Retinal pigment epithelial cell (primary cell): ENCODE data around the gene ACP1.

Experiments used
- DNase-seq: peaks from one replicate; pipeline ENCODE4 v3.0.0-alpha.2; 2010; ENCODE audit warnings: low read depth
- H3K4me3 ChIP-seq: 2 replicates; pipeline ENCODE4 v1.5.1; 2011; ENCODE audit warnings: mild to moderate bottlenecking, low read length, control low read depth, moderate library complexity
- CTCF ChIP-seq: conservative IDR thresholded peaks from 2 replicates; pipeline ENCODE4 v1.5.1; 2011; ENCODE audit warnings: low read depth, low read length, control low read depth, inconsistent platforms

ACP1 gene

GRCh38 chr2:279956-280649 is 15.4 kb downstream of the ACP1 start:
- TF ChIP-seq CTCF, result no peak
- DNase-seq, result no peak
- no peak overlapping the region for H3K4me3 ChIP-seq

GRCh38 chr2:280650-281110 is 15.9 kb downstream of the ACP1 start:
- no peak for DNase-seq

GRCh38 chr2:281381-281780 is 16.6 kb downstream of the ACP1 start:
- DNase-seq, result no peak
- no peak for TF ChIP-seq CTCF
- no peak overlapping the region for H3K4me3 ChIP-seq

More at GRCh38 chr2:280650-281110, 15.9 kb downstream of the ACP1 start:
- no peak for TF ChIP-seq CTCF
- no peak overlapping the region for H3K4me3 ChIP-seq

GRCh38 chr2:282371-283263 is 17.9 kb downstream of the ACP1 start:
- no peak for DNase-seq
- TF ChIP-seq CTCF, result no peak
- no peak overlapping the region for H3K4me3 ChIP-seq

GRCh38 chr2:283996-284794 is 19.4 kb downstream of the ACP1 start:
- DNase-seq, result no peak
- no peak overlapping the region for H3K4me3 ChIP-seq
- TF ChIP-seq CTCF, result no peak

- no peak for TF ChIP-seq CTCF
- H3K4me3 ChIP-seq, result no peak overlapping the region
- DNase-seq, result no peak
These were observed 20.2 kb downstream of the ACP1 start for GRCh38 chr2:284896-285492.
